Neural progenitor cell (in vitro differentiated cells): Measurements from ENCODE around the gene ATF2. TPM values are rescaled to one million over a fixed set of nuclear protein-coding genes. Genes with fewer than 3 reads are reported as not detected.
A peak's percentile ranks its signal among the peaks of the same experiment; 100 is the strongest.

Experiments
- DNase-seq: peaks from one replicate; pipeline ENCODE4 v3.0.0-alpha.2; 2016; ENCODE audit warnings: low spot score
- H2AFZ ChIP-seq: fragments of 200-600 bp; sonication (generic); replicated peaks from 2 replicates; pipeline ENCODE4 v1.6.1; 2016; ENCODE audit warnings: antibody characterized with exemption
- H3F3A ChIP-seq: fragments of 200-600 bp; sonication (generic); 2 replicates; pipeline ENCODE4 v1.6.1; 2016; ENCODE audit warnings: antibody characterized with exemption, low read depth
- H3K27ac ChIP-seq: fragments of 200-600 bp; sonication (generic); 2 replicates; pipeline ENCODE4 v1.5.1; 2016; ENCODE audit warnings: mild to moderate bottlenecking
- H3K27me3 ChIP-seq: fragments of 200-600 bp; sonication (generic); 2 replicates; pipeline ENCODE4 v1.6.1; 2016; ENCODE audit warnings: mild to moderate bottlenecking, moderate library complexity
- H3K36me3 ChIP-seq: fragments of 200-600 bp; sonication (generic); 2 replicates; pipeline ENCODE4 v1.5.1; 2016
- H3K4me1 ChIP-seq: fragments of 200-600 bp; sonication (generic); 2 replicates; pipeline ENCODE4 v1.6.1; 2016; ENCODE audit warnings: mixed run types
- H3K4me2 ChIP-seq: fragments of 200-600 bp; sonication (generic); 2 replicates; pipeline ENCODE4 v1.6.1; 2016
- H3K4me3 ChIP-seq: fragments of 200-600 bp; sonication (generic); 2 replicates; pipeline ENCODE4 v1.5.1; 2016
- H3K79me2 ChIP-seq: fragments of 200-600 bp; sonication (generic); 2 replicates; pipeline ENCODE4 v1.6.1; 2016; ENCODE audit warnings: low read depth
- H3K9ac ChIP-seq: fragments of 200-600 bp; sonication (generic); 2 replicates; pipeline ENCODE4 v1.6.1; 2016
- H3K9me3 ChIP-seq: fragments of 200-600 bp; sonication (generic); 2 replicates; pipeline ENCODE4 v1.5.1; 2016; ENCODE audit warnings: low read depth
- H4K20me1 ChIP-seq: fragments of 200-600 bp; sonication (generic); 2 replicates; pipeline ENCODE4 v1.6.1; 2016; ENCODE audit warnings: low read depth
- H3K27ac Mint-ChIP-seq: 3 replicates; pipeline ENCODE4 v1.8.0; 2021; ENCODE audit warnings: mixed read lengths
- H3K27me3 Mint-ChIP-seq: 2 replicates; pipeline ENCODE4 v1.8.0; 2022; ENCODE audit warnings: low read depth, mild to moderate bottlenecking, inconsistent platforms, moderate library complexity, mixed read lengths; ENCODE audit not compliant: insufficient read depth
- H3K36me3 Mint-ChIP-seq: 3 replicates; pipeline ENCODE4 v1.8.0; 2021; ENCODE audit warnings: mixed read lengths
- H3K4me1 Mint-ChIP-seq: 3 replicates; pipeline ENCODE4 v1.8.0; 2021; ENCODE audit warnings: mixed read lengths
- H3K4me3 Mint-ChIP-seq: 3 replicates; pipeline ENCODE4 v1.8.0; 2021; ENCODE audit warnings: mild to moderate bottlenecking, moderate library complexity, mixed read lengths
- H3K9me3 Mint-ChIP-seq: 3 replicates; pipeline ENCODE4 v1.8.0; 2020; ENCODE audit warnings: mixed read lengths
- CTCF ChIP-seq: fragments of 200-600 bp; sonication (generic); IDR thresholded peaks from 2 replicates; pipeline ENCODE4 v1.5.1; 2017; ENCODE audit warnings: antibody characterized with exemption, mild to moderate bottlenecking
- EZH2 ChIP-seq: fragments of 200-600 bp; sonication (generic); IDR thresholded peaks from 2 replicates; pipeline ENCODE4 v1.6.1; 2017; ENCODE audit warnings: antibody characterized with exemption, mild to moderate bottlenecking, moderate library complexity
- EZH2phosphoT487 ChIP-seq: fragments of 200-600 bp; sonication (generic); IDR thresholded peaks from 2 replicates; pipeline ENCODE4 v1.6.1; 2017; ENCODE audit warnings: antibody characterized with exemption
- total RNA-seq: library from RNA; depleted of rRNA; stranded (reverse); fragments of >200 nt; gene quantifications from 2 replicates; pipeline ENCODE4 v1.2.3, GENCODE V29; 2015; ENCODE audit warnings: low replicate concordance

The ATF2 gene
- total RNA-seq, 1 donor from 2014 or later = 133 TPM

- Histone ChIP-seq H3K36me3 (peaks cover 6% of the 10 kb centered on the region), H3K9ac (no peak overlapping the region), H4K20me1 (no peaks in the 10 kb centered on the region), H3K4me3 (no peak overlapping the region), H3K27ac (no peak overlapping the region), H3K27me3 (no peaks in the 10 kb centered on the region), H3K9me3 (no peaks in the 10 kb centered on the region), H2AFZ (no peak overlapping the region), H3K4me2 (no peak overlapping the region), H3K79me2 (no peaks in the 10 kb centered on the region), H3F3A (peaks cover 10% of the 10 kb centered on the region), H3K4me1 (peaks cover 5% of the 10 kb centered on the region)
- H3K27ac Mint-ChIP-seq = no peak overlapping the region
- TF ChIP-seq EZH2phosphoT487 (no peak), EZH2 (no peak)
- no peaks in the 10 kb centered on the region for H3K9me3 Mint-ChIP-seq
- peaks cover 2% of the 10 kb centered on the region for H3K4me1 Mint-ChIP-seq
- no peaks in the 10 kb centered on the region for H3K27me3 Mint-ChIP-seq
- no peak for DNase-seq
- peaks cover 37% of the 10 kb centered on the region for H3K36me3 Mint-ChIP-seq
- no peak overlapping the region for H3K4me3 Mint-ChIP-seq
Measured at GRCh38 chr2:175062787-175063585, 105.0 kb downstream of the ATF2 start.

- Mint-ChIP-seq H3K36me3 (peaks cover 8% of the 10 kb centered on the region), H3K9me3 (no peaks in the 10 kb centered on the region), H3K4me1 (peaks cover 12% of the 10 kb centered on the region), H3K4me3 (no peak overlapping the region), H3K27ac (peak overlapping the region; percentile 50), H3K27me3 (peaks cover 2% of the 10 kb centered on the region)
- Histone ChIP-seq H3K4me1 (peaks cover 16% of the 10 kb centered on the region), H3K4me2 (no peak overlapping the region), H3K27ac (no peak overlapping the region), H3K36me3 (no peaks in the 10 kb centered on the region), H2AFZ (no peak overlapping the region), H3K27me3 (no peaks in the 10 kb centered on the region), H3K79me2 (no peaks in the 10 kb centered on the region), H3F3A (peaks cover 14% of the 10 kb centered on the region), H3K9me3 (no peaks in the 10 kb centered on the region), H4K20me1 (no peaks in the 10 kb centered on the region), H3K4me3 (no peak overlapping the region), H3K9ac (no peak overlapping the region)
- TF ChIP-seq EZH2phosphoT487 (no peak), CTCF (no peak), EZH2 (no peak)
- no peak for DNase-seq
Measured at GRCh38 chr2:175057078-175057685, 110.8 kb downstream of the ATF2 start.

GRCh38 chr2:175055993-175056392 lies 112.0 kb downstream of the ATF2 start:
- DNase-seq = no peak
- no peak for TF ChIP-seq EZH2
- TF ChIP-seq EZH2phosphoT487 = no peak
- TF ChIP-seq CTCF = no peak
- H3K4me2 ChIP-seq = no peak overlapping the region
- H3K27ac ChIP-seq = no peak overlapping the region
- Mint-ChIP-seq H3K4me3 (no peak overlapping the region), H3K9me3 (peaks cover 2% of the 10 kb centered on the region), H3K36me3 (peaks cover 8% of the 10 kb centered on the region), H3K27me3 (peaks cover 2% of the 10 kb centered on the region), H3K27ac (no peak overlapping the region), H3K4me1 (peaks cover 12% of the 10 kb centered on the region)
- H3K4me3 ChIP-seq = no peak overlapping the region
- H3K36me3 ChIP-seq = no peaks in the 10 kb centered on the region
- H3K9me3 ChIP-seq = no peaks in the 10 kb centered on the region
- H3K27me3 ChIP-seq = no peaks in the 10 kb centered on the region
- H4K20me1 ChIP-seq = no peaks in the 10 kb centered on the region
- H3F3A ChIP-seq = peaks cover 8% of the 10 kb centered on the region
- no peaks in the 10 kb centered on the region for H3K79me2 ChIP-seq
- no peak overlapping the region for H2AFZ ChIP-seq
- peaks cover 16% of the 10 kb centered on the region for H3K4me1 ChIP-seq
- no peak overlapping the region for H3K9ac ChIP-seq

GRCh38 chr2:175054340-175054739 lies 113.7 kb downstream of the ATF2 start:
- no peak for TF ChIP-seq EZH2phosphoT487
- TF ChIP-seq CTCF = no peak
- TF ChIP-seq EZH2 = no peak
- Histone ChIP-seq H3K4me3 (no peak overlapping the region), H3K9ac (no peak overlapping the region), H2AFZ (no peak overlapping the region), H3F3A (peaks cover 8% of the 10 kb centered on the region), H3K79me2 (no peaks in the 10 kb centered on the region), H3K4me2 (no peak overlapping the region), H3K27ac (no peak overlapping the region), H3K36me3 (no peaks in the 10 kb centered on the region), H3K4me1 (peaks cover 16% of the 10 kb centered on the region), H3K27me3 (no peaks in the 10 kb centered on the region), H3K9me3 (no peaks in the 10 kb centered on the region), H4K20me1 (no peaks in the 10 kb centered on the region)
- Mint-ChIP-seq H3K36me3 (peaks cover 8% of the 10 kb centered on the region), H3K27ac (no peak overlapping the region), H3K4me1 (peaks cover 12% of the 10 kb centered on the region), H3K4me3 (no peak overlapping the region), H3K27me3 (peaks cover 2% of the 10 kb centered on the region), H3K9me3 (peaks cover 4% of the 10 kb centered on the region)
- no peak for DNase-seq
